Liver (tissue), 9 donors: ENCODE results near the gene TOX2. TPM values are rescaled to one million over a fixed set of nuclear protein-coding genes. Genes with fewer than 3 reads are reported as not detected.

Experiments used
- DNase-seq: peaks from one replicate; pipeline ENCODE4 v3.0.0-alpha.2; 2017; ENCODE audit warnings: low spot score
- H3K27ac ChIP-seq, 2 donors: one replicate each; pipeline ENCODE4 v1.7.0; 2013; ENCODE audit warnings: inconsistent platforms in 2 of 2, low read length in 2 of 2, control low read depth in 1 of 2, low read depth in 1 of 2, mild to moderate bottlenecking in 1 of 2
- H3K27me3 ChIP-seq, 4 donors: one replicate each; pipeline versions ENCODE4 v1.6.1 to v1.7.0; 2013; ENCODE audit warnings: low read length in 3 of 4, inconsistent platforms in 1 of 4, mild to moderate bottlenecking in 1 of 4, moderate library complexity in 1 of 4; ENCODE audit not compliant: control insufficient read depth in 4 of 4, insufficient read depth in 4 of 4
- H3K36me3 ChIP-seq, 4 donors: one replicate each; pipeline versions ENCODE4 v1.6.1 to v1.7.0; 2013; ENCODE audit warnings: low read length in 3 of 4, mild to moderate bottlenecking in 3 of 4, low read depth in 1 of 4, moderate library complexity in 1 of 4; ENCODE audit not compliant: control insufficient read depth in 4 of 4, insufficient read depth in 3 of 4
- H3K4me1 ChIP-seq, 4 donors: one replicate each; pipeline versions ENCODE4 v1.6.1 to v1.7.0; 2013; ENCODE audit warnings: low read length in 3 of 4, mild to moderate bottlenecking in 3 of 4, moderate library complexity in 1 of 4; ENCODE audit not compliant: control insufficient read depth in 4 of 4, insufficient read depth in 4 of 4
- H3K4me3 ChIP-seq, 3 donors: one replicate each; pipeline versions ENCODE4 v1.6.1 to v1.7.0; 2013; ENCODE audit warnings: low read length in 3 of 3, control low read depth in 1 of 3, low read depth in 1 of 3, mild to moderate bottlenecking in 1 of 3
- H3K9ac ChIP-seq, 2 donors: one replicate each; pipeline ENCODE4 v1.7.0; 2013; ENCODE audit warnings: low read length in 2 of 2, mild to moderate bottlenecking in 2 of 2, moderate library complexity in 2 of 2, control low read depth in 1 of 2, low read depth in 1 of 2
- H3K9me3 ChIP-seq, 4 donors: one replicate each; pipeline versions ENCODE4 v1.6.1 to v1.7.0; 2013; ENCODE audit warnings: low read length in 3 of 4; ENCODE audit not compliant: control insufficient read depth in 4 of 4
- EGR1 ChIP-seq, 2 donors: IDR thresholded peaks; 2 replicates each; pipeline ENCODE4 v1.6.1; 2016 to 2018; ENCODE audit warnings: antibody characterized with exemption in 2 of 2, low read depth in 2 of 2
- FOXA2 ChIP-seq: IDR thresholded peaks from 2 replicates; pipeline ENCODE4 v1.6.1; 2016; ENCODE audit warnings: antibody characterized with exemption
- HNF4A ChIP-seq, 2 donors: conservative IDR thresholded peaks; 2 replicates each; pipeline ENCODE4 v1.6.1; 2016; ENCODE audit warnings: antibody characterized with exemption in 2 of 2, mild to moderate bottlenecking in 2 of 2
- HNF4G ChIP-seq: IDR thresholded peaks from 2 replicates; pipeline ENCODE4 v1.6.1; 2016; ENCODE audit warnings: antibody characterized with exemption
- JUND ChIP-seq, 2 donors: IDR thresholded peaks; 2 replicates each; pipeline ENCODE4 v1.6.1; 2016; ENCODE audit warnings: antibody characterized with exemption in 2 of 2
- NR2F2 ChIP-seq: IDR thresholded peaks from 2 replicates; pipeline ENCODE4 v1.6.1; 2016; ENCODE audit warnings: antibody characterized with exemption
- RAD21 ChIP-seq, 2 donors: IDR thresholded peaks; 2 replicates each; pipeline ENCODE4 v1.6.1; 2016; ENCODE audit warnings: antibody characterized with exemption in 2 of 2, mild to moderate bottlenecking in 2 of 2
- SP1 ChIP-seq: IDR thresholded peaks from 2 replicates; pipeline ENCODE4 v1.6.1; 2018; ENCODE audit warnings: antibody characterized with exemption, mild to moderate bottlenecking
- TAF1 ChIP-seq: conservative IDR thresholded peaks from 2 replicates; pipeline ENCODE4 v1.6.1; 2016; ENCODE audit warnings: antibody characterized with exemption, mild to moderate bottlenecking
- WGBS: extraction: QIAGEN DNeasy Blood & Tissue Kit; methylation state at CpG from one replicate; pipeline ENCODE4 v1.1.7; 2013; 5-methylcytosine and 5-hydroxymethylcytosine counted together
- polyA plus RNA-seq, 2 donors: library from polyadenylated mRNA; stranded (reverse) in 1 of 2; unstranded in 1 of 2; fragments of 200-250 nt in 1 of 2; fragments of >200 nt in 1 of 2; fragmentation: Nextera tagmentation in 1 of 2; extraction: Ambion mirVana in 1 of 2; gene quantifications; one replicate each; pipeline versions ENCODE4 v1.2.1 to v1.2.3, GENCODE V29; 2013 to 2015
- total RNA-seq, 2 donors: library from RNA; depleted of rRNA; stranded (reverse); fragments of >200 nt; gene quantifications; one replicate each; pipeline ENCODE4 v1.2.3, GENCODE V29; 2014
- TF ChIP-seq, protein P1 (sequence below): IDR thresholded peaks from 2 replicates; pipeline ENCODE4 v1.6.1; 2016; ENCODE audit warnings: antibody characterized with exemption, mild to moderate bottlenecking
- donor health status: healthy.
- donor health status: healthy.
- donor health status: healthy.
- donor health status: healthy.
- donor health status: healthy.

Gene TOX2
- total and polyA plus RNA-seq, 4 donors, result 0.33 to 2.7 (median 1.4) TPM

- Histone ChIP-seq H3K9ac (no peak overlapping the region), H3K4me3 (no peak overlapping the region), H3K27ac (no peak overlapping the region), H3K4me1 (peaks cover 3 to 17% (median 15%) of the 10 kb centered on the region in 4 donors), H3K27me3 (no peaks in the 10 kb centered on the region), H3K9me3 (no peaks in the 10 kb centered on the region), H3K36me3 (no peaks in the 10 kb centered on the region)
- 60% methylated on average over 9 of the region's 9 CpGs for WGBS
- no peak for DNase-seq
- TF ChIP-seq RAD21 (IDR thresholded peaks at IDR 0.05) (peak in 1 of 2 donors; percentile 19), HNF4A (conservative IDR thresholded peaks at IDR 0.05) (no peak), SP1 (peak; percentile 10)
Observed at GRCh38 chr20:43938932-43939761, 24.5 kb downstream of the TOX2 start.

- Histone ChIP-seq H3K9ac (no peak overlapping the region), H3K4me1 (peaks cover 3 to 17% (median 15%) of the 10 kb centered on the region in 4 donors), H3K9me3 (no peaks in the 10 kb centered on the region), H3K36me3 (no peaks in the 10 kb centered on the region), H3K27me3 (no peaks in the 10 kb centered on the region), H3K27ac (no peak overlapping the region), H3K4me3 (no peak overlapping the region)
- DNase-seq, result no peak
- whole genome bisulfite sequencing, result 59% methylated on average over 1 of the region's 1 CpG
- TF ChIP-seq EGR1 (IDR thresholded peaks at IDR 0.05; ENCODE audit: low read depth in 2 of 2), result no peak
- TF ChIP-seq NR2F2, result no peak
- TF ChIP-seq SP1, result no peak
- no peak for TF ChIP-seq JUND (IDR thresholded peaks at IDR 0.05)
Observed at GRCh38 chr20:43939762-43940121, 25.1 kb downstream of the TOX2 start.

DNA sequence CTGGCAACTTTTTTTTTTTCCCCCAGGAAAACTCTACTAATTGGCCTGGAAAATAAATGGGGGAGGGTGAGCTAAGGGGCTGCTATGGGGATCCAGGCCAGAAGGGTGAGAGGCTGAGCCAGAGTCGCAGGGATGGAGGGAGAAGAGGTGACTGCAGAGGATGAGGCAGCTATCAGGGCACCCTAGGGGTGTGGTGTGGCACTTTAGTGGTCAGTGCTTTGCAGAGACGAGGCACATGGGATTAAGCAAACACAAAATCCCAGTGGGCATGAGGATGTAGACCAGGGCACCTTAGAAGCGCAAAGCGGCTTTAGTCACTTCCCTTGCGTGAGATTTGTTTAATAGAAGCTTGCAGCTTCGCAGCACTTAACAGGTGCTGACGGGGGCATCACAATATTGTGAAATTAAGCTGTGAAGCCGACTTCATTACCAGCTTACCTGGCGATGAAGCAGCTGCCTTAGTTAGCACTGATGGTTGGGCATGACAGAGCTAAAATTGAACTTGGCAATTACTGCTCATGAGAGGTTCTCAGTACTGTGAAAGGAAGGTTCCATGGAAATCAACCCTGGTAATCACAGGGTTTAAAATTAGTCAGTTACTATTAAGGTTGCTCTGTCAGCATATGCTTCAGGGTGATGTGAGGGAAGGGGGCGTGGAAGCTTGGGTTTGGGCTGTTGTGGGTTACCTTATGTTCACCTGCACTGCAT is 26.0 kb downstream of the TOX2 start:
- Histone ChIP-seq H3K27ac (peak overlapping the region in 1 of 2 donors; percentile 22), H3K4me3 (no peak overlapping the region), H3K36me3 (no peaks in the 10 kb centered on the region), H3K27me3 (no peaks in the 10 kb centered on the region), H3K9ac (no peak overlapping the region), H3K4me1 (peaks cover 3 to 17% (median 15%) of the 10 kb centered on the region in 4 donors), H3K9me3 (no peaks in the 10 kb centered on the region)
- WGBS, result 87% methylated on average over 10 of the region's 10 CpGs
- no peak for DNase-seq
- TF ChIP-seq, protein P1, sequence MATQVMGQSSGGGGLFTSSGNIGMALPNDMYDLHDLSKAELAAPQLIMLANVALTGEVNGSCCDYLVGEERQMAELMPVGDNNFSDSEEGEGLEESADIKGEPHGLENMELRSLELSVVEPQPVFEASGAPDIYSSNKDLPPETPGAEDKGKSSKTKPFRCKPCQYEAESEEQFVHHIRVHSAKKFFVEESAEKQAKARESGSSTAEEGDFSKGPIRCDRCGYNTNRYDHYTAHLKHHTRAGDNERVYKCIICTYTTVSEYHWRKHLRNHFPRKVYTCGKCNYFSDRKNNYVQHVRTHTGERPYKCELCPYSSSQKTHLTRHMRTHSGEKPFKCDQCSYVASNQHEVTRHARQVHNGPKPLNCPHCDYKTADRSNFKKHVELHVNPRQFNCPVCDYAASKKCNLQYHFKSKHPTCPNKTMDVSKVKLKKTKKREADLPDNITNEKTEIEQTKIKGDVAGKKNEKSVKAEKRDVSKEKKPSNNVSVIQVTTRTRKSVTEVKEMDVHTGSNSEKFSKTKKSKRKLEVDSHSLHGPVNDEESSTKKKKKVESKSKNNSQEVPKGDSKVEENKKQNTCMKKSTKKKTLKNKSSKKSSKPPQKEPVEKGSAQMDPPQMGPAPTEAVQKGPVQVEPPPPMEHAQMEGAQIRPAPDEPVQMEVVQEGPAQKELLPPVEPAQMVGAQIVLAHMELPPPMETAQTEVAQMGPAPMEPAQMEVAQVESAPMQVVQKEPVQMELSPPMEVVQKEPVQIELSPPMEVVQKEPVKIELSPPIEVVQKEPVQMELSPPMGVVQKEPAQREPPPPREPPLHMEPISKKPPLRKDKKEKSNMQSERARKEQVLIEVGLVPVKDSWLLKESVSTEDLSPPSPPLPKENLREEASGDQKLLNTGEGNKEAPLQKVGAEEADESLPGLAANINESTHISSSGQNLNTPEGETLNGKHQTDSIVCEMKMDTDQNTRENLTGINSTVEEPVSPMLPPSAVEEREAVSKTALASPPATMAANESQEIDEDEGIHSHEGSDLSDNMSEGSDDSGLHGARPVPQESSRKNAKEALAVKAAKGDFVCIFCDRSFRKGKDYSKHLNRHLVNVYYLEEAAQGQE, result no peak
- TF ChIP-seq TAF1, result no peak
- TF ChIP-seq FOXA2, result no peak
- TF ChIP-seq SP1, result no peak
- TF ChIP-seq RAD21 (IDR thresholded peaks at IDR 0.05), result no peak
- no peak for TF ChIP-seq EGR1 (IDR thresholded peaks at IDR 0.05; ENCODE audit: low read depth in 2 of 2)
- no peak for TF ChIP-seq HNF4G
